Left colon (tissue), 2 donors: Measurements from ENCODE around the gene RBCK1. TPM values are rescaled to one million over a fixed set of nuclear protein-coding genes. Genes with fewer than 3 reads are reported as not detected.
A peak's percentile ranks its signal among the peaks of the same experiment; 100 is the strongest.

Experiments used
- ATAC-seq: fragments of 200-7000 bp; cut with Tn5 transposase; one replicate; pipeline ENCODE4 v1.9.1; 2020; ENCODE audit warnings: mild to moderate bottlenecking, moderate library complexity
- DNase-seq, 2 donors: peaks; one replicate each; pipeline ENCODE4 v3.0.0-alpha.2; 2020
- intact Hi-C, 2 donors: fragments of 100-400 bp; cut with DNase I in 1 of 2; cut with micrococcal nuclease in 1 of 2; formaldehyde crosslinking; loops; one replicate each; pipeline versions ENCODE4 v1.11.2 to v1.14.0; 2022; cut with DNase I, micrococcal nuclease
- total RNA-seq, 2 donors: library from RNA; stranded (reverse); fragmentation: NEBNext Ultra II Directional; extraction: Animal tissue kit (Norgen Biotek cat#: 25700); gene quantifications; one replicate each; pipeline ENCODE4 v1.2.1, GENCODE V29; 2021
- donor health status: DM: no; HTN: no; CAD: no.
- donor health status: DM: yes; HTN: yes; CAD: no.

RBCK1 gene
- total RNA-seq, 2 donors from 2014 or later, result 103 to 134 TPM

GRCh38 chr20:430091-430999, 22.2 kb downstream of the RBCK1 start:
- DNase-seq, result no peak
- intact Hi-C loops, result no loop called here
- no peak for ATAC-seq

GRCh38 chr20:431012-431904, 23.2 kb downstream of the RBCK1 start:
- DNase-seq, result peak; percentile 61 to 70
- intact Hi-C loops, result no loop called here

GRCh38 chr20:432208-432607, 24.1 kb downstream of the RBCK1 start:
- no peak for ATAC-seq
- intact Hi-C loops, result no loop called here
- DNase-seq, result no peak

More at GRCh38 chr20:431012-431904, 23.2 kb downstream of the RBCK1 start:
- peak; percentile 78 for ATAC-seq

- intact Hi-C loops, result no loop called here
- DNase-seq (no peak), ATAC-seq (no peak)
Measured at GRCh38 chr20:432677-433299, 24.7 kb downstream of the RBCK1 start.

- ATAC-seq (peak; percentile 32), DNase-seq (no peak)
- intact Hi-C loops, result no loop called here
Measured at GRCh38 chr20:433300-433975, 25.3 kb downstream of the RBCK1 start.

- intact Hi-C loops, result no loop called here
- DNase-seq (no peak), ATAC-seq (no peak)
Measured at GRCh38 chr20:434221-434620, 26.1 kb downstream of the RBCK1 start.

- intact Hi-C loops, result no loop called here
- ATAC-seq (no peak), DNase-seq (no peak)
Measured at GRCh38 chr20:434661-435419, 26.7 kb downstream of the RBCK1 start.

GRCh38 chr20:435558-435957, 27.5 kb downstream of the RBCK1 start:
- intact Hi-C loops, result no loop called here
- ATAC-seq (no peak), DNase-seq (no peak)

GRCh38 chr20:436476-436875, 28.4 kb downstream of the RBCK1 start:
- intact Hi-C loops, result no loop called here
- no peak for ATAC-seq

GRCh38 chr20:437787-438486, 29.8 kb downstream of the RBCK1 start:
- DNase-seq (no peak), ATAC-seq (no peak)
- intact Hi-C loops, result no loop called here

More at GRCh38 chr20:436476-436875, 28.4 kb downstream of the RBCK1 start:
- no peak for DNase-seq

- ATAC-seq, result no peak
- DNase-seq, result peak in 1 of 2 donors; percentile 47
- intact Hi-C loops, result no loop called here
Measured at GRCh38 chr20:438571-439469, 30.7 kb downstream of the RBCK1 start.

- ATAC-seq (no peak), DNase-seq (no peak)
- intact Hi-C loops, result no loop called here
Measured at GRCh38 chr20:440148-440547, 32.0 kb downstream of the RBCK1 start.

GRCh38 chr20:440636-441035, 32.5 kb downstream of the RBCK1 start:
- intact Hi-C loops, result no loop called here
- ATAC-seq, result no peak
- no peak for DNase-seq

- intact Hi-C loops, result no loop called here
- DNase-seq (no peak), ATAC-seq (peak; percentile 76)
Measured at GRCh38 chr20:443223-443775, 35.2 kb downstream of the RBCK1 start.

- no peak for DNase-seq
- intact Hi-C loops, result no loop called here
Measured at GRCh38 chr20:444117-444516, 36.0 kb downstream of the RBCK1 start.

GRCh38 chr20:444862-445426, 36.8 kb downstream of the RBCK1 start:
- DNase-seq (no peak), ATAC-seq (no peak)

More at GRCh38 chr20:444117-444516, 36.0 kb downstream of the RBCK1 start:
- peak; percentile 28 for ATAC-seq

More at GRCh38 chr20:444862-445426, 36.8 kb downstream of the RBCK1 start:
- intact Hi-C loops, result no loop called here
